Uterus (tissue), 2 donors: ENCODE measurements around the gene AKT2.

Experiments used
- CTCF ChIP-seq, 4 experiments: fragments of 200-600 bp in 2 of 4; fragments of 450-650 bp in 2 of 4; sonication (generic) in 2 of 4; IDR thresholded peaks; one replicate each; pipeline ENCODE4 v1.5.1; 2016 to 2019; ENCODE audit warnings: antibody characterized with exemption in 4 of 4, mild to moderate bottlenecking in 2 of 4, moderate library complexity in 1 of 4
- POLR2A ChIP-seq, 2 donors: fragments of 450-650 bp; IDR thresholded peaks; one replicate each; pipeline ENCODE4 v1.6.1; 2016; ENCODE audit warnings: antibody characterized with exemption in 2 of 2, mild to moderate bottlenecking in 1 of 2, moderate library complexity in 1 of 2

- TF ChIP-seq CTCF (IDR thresholded peaks at IDR 0.05) (no peak), POLR2A (IDR thresholded peaks at IDR 0.05) (no peak)
Measured at GRCh38 chr19:40249201-40249600, 35.9 kb downstream of the AKT2 start.
